ENCODE results near the gene PHACTR3. TPM values are rescaled to one million over a fixed set of nuclear protein-coding genes. Genes with fewer than 3 reads are reported as not detected.

PHACTR3 gene
- total RNA-seq, 1 donor from 2014 or later, result 1.1 TPM

- H3K36me3 Mint-ChIP-seq (ENCODE audit: insufficient read depth), result no peaks in the 10 kb centered on the region
- no peak for TF ChIP-seq CTCF (IDR thresholded peaks at IDR 0.05; ENCODE audit: unreplicated experiment)
- peaks cover 2% of the 10 kb centered on the region for H3K4me1 Mint-ChIP-seq (ENCODE audit: low read depth)
- no peak for DNase-seq (ENCODE audit: low spot score, unreplicated experiment)
- H3K27ac Mint-ChIP-seq, result no peak overlapping the region
- no peak overlapping the region for H3K4me3 Mint-ChIP-seq (ENCODE audit: low read depth)
- H3K9me3 Mint-ChIP-seq (ENCODE audit: low read depth), result no peaks in the 10 kb centered on the region
- H3K27me3 Mint-ChIP-seq, result peaks cover 33% of the 10 kb centered on the region
Observed at GRCh38 chr20:59785669-59785959, 181.3 kb downstream of the PHACTR3 start.

GRCh38 chr20:59785986-59786795 lies 181.9 kb downstream of the PHACTR3 start:
- H3K4me3 Mint-ChIP-seq (ENCODE audit: low read depth), result no peak overlapping the region
- no peaks in the 10 kb centered on the region for H3K36me3 Mint-ChIP-seq (ENCODE audit: insufficient read depth)
- no peaks in the 10 kb centered on the region for H3K9me3 Mint-ChIP-seq (ENCODE audit: low read depth)
- TF ChIP-seq CTCF (IDR thresholded peaks at IDR 0.05; ENCODE audit: unreplicated experiment), result no peak
- no peak for DNase-seq (ENCODE audit: low spot score, unreplicated experiment)
- peaks cover 34% of the 10 kb centered on the region for H3K27me3 Mint-ChIP-seq
- peaks cover 2% of the 10 kb centered on the region for H3K4me1 Mint-ChIP-seq (ENCODE audit: low read depth)
- no peak overlapping the region for H3K27ac Mint-ChIP-seq

- no peak for TF ChIP-seq CTCF (IDR thresholded peaks at IDR 0.05; ENCODE audit: unreplicated experiment)
- DNase-seq (ENCODE audit: low spot score, unreplicated experiment), result no peak
- Mint-ChIP-seq H3K36me3 (ENCODE audit: insufficient read depth) (no peaks in the 10 kb centered on the region), H3K27me3 (peaks cover 34% of the 10 kb centered on the region), H3K9me3 (ENCODE audit: low read depth) (peaks cover 3% of the 10 kb centered on the region), H3K4me1 (ENCODE audit: low read depth) (peaks cover 2% of the 10 kb centered on the region), H3K27ac (no peak overlapping the region), H3K4me3 (ENCODE audit: low read depth) (no peak overlapping the region)
Observed at GRCh38 chr20:59786801-59787537, 182.6 kb downstream of the PHACTR3 start.

GRCh38 chr20:59787538-59787890 lies 183.2 kb downstream of the PHACTR3 start:
- no peak overlapping the region for H3K27ac Mint-ChIP-seq
- no peak for DNase-seq (ENCODE audit: low spot score, unreplicated experiment)
- H3K27me3 Mint-ChIP-seq, result peaks cover 34% of the 10 kb centered on the region
- H3K4me1 Mint-ChIP-seq (ENCODE audit: low read depth), result peaks cover 2% of the 10 kb centered on the region
- peaks cover 3% of the 10 kb centered on the region for H3K9me3 Mint-ChIP-seq (ENCODE audit: low read depth)
- no peaks in the 10 kb centered on the region for H3K36me3 Mint-ChIP-seq (ENCODE audit: insufficient read depth)
- no peak overlapping the region for H3K4me3 Mint-ChIP-seq (ENCODE audit: low read depth)
- no peak for TF ChIP-seq CTCF (IDR thresholded peaks at IDR 0.05; ENCODE audit: unreplicated experiment)

- Mint-ChIP-seq H3K27ac (no peak overlapping the region), H3K36me3 (ENCODE audit: insufficient read depth) (no peaks in the 10 kb centered on the region), H3K27me3 (peaks cover 34% of the 10 kb centered on the region), H3K9me3 (ENCODE audit: low read depth) (peaks cover 6% of the 10 kb centered on the region), H3K4me3 (ENCODE audit: low read depth) (no peak overlapping the region), H3K4me1 (ENCODE audit: low read depth) (peaks cover 2% of the 10 kb centered on the region)
- DNase-seq (ENCODE audit: low spot score, unreplicated experiment), result no peak
- TF ChIP-seq CTCF (IDR thresholded peaks at IDR 0.05; ENCODE audit: unreplicated experiment), result no peak
Observed at GRCh38 chr20:59788196-59788735, 183.9 kb downstream of the PHACTR3 start.

All from progenitor cell of endocrine pancreas (in vitro differentiated cells).